Trophoblast cell (in vitro differentiated cells and primary cell): Measurements from ENCODE around the gene PTGFR.

Source experiments
- DNase-seq, 2 donors: peaks; one replicate each; pipeline ENCODE4 v3.0.0-alpha.2; 2016
- H2AFZ ChIP-seq: 2 replicates; pipeline ENCODE4 v1.6.1; 2013; ENCODE audit warnings: low read length, moderate library complexity, mild to moderate bottlenecking; ENCODE audit not compliant: insufficient read depth, poor library complexity
- H2AK5ac ChIP-seq: 2 replicates; pipeline ENCODE4 v1.6.1; 2013; ENCODE audit warnings: mild to moderate bottlenecking, low read length
- H2BK120ac ChIP-seq: 2 replicates; pipeline ENCODE4 v1.6.1; 2013; ENCODE audit warnings: low read length, mild to moderate bottlenecking, moderate library complexity; ENCODE audit not compliant: insufficient read depth, poor library complexity
- H2BK12ac ChIP-seq: 2 replicates; pipeline ENCODE4 v1.6.1; 2013; ENCODE audit warnings: mild to moderate bottlenecking, low read length, moderate library complexity
- H2BK5ac ChIP-seq: 2 replicates; pipeline ENCODE4 v1.6.1; 2013; ENCODE audit warnings: low read length, low read depth, moderate library complexity, mild to moderate bottlenecking; ENCODE audit not compliant: poor library complexity
- H3K14ac ChIP-seq: 2 replicates; pipeline ENCODE4 v1.6.1; 2013; ENCODE audit warnings: mild to moderate bottlenecking, low read length
- H3K18ac ChIP-seq: 2 replicates; pipeline ENCODE4 v1.6.1; 2013; ENCODE audit warnings: mild to moderate bottlenecking, low read length
- H3K23ac ChIP-seq: 2 replicates; pipeline ENCODE4 v1.6.1; 2013; ENCODE audit warnings: low read length
- H3K27ac ChIP-seq: 2 replicates; pipeline ENCODE4 v1.5.1; 2013; ENCODE audit warnings: low read depth, mild to moderate bottlenecking, inconsistent platforms, low read length, moderate library complexity
- H3K27me3 ChIP-seq: 2 replicates; pipeline ENCODE4 v1.6.1; 2013; ENCODE audit warnings: inconsistent platforms, mild to moderate bottlenecking, low read length, moderate library complexity; ENCODE audit not compliant: insufficient read depth
- H3K36me3 ChIP-seq, 2 experiments: 1 replicate in 1 of 2; 2 replicates in 1 of 2; pipeline ENCODE4 v1.6.1; 2013; ENCODE audit warnings: low read length in 2 of 2, mild to moderate bottlenecking in 2 of 2, moderate library complexity in 1 of 2; ENCODE audit not compliant: insufficient read depth in 2 of 2, control insufficient read depth in 1 of 2
- H3K4ac ChIP-seq: 2 replicates; pipeline ENCODE4 v1.6.1; 2013; ENCODE audit warnings: low read depth, mild to moderate bottlenecking, low read length, moderate library complexity
- H3K4me1 ChIP-seq, 2 experiments: 1 replicate in 1 of 2; 2 replicates in 1 of 2; pipeline ENCODE4 v1.6.1; 2013; ENCODE audit warnings: low read length in 2 of 2, mild to moderate bottlenecking in 2 of 2, moderate library complexity in 1 of 2; ENCODE audit not compliant: insufficient read depth in 2 of 2, control insufficient read depth in 1 of 2
- H3K4me2 ChIP-seq: 2 replicates; pipeline ENCODE4 v1.6.1; 2013; ENCODE audit warnings: inconsistent platforms, mild to moderate bottlenecking, low read length, moderate library complexity
- H3K4me3 ChIP-seq: 2 replicates; pipeline ENCODE4 v1.5.1; 2013; ENCODE audit warnings: mild to moderate bottlenecking, low read depth, low read length, inconsistent platforms
- H3K79me1 ChIP-seq: one replicate; pipeline ENCODE4 v1.6.1; 2013; ENCODE audit warnings: low read length
- H3K79me2 ChIP-seq: 2 replicates; pipeline ENCODE4 v1.6.1; 2013; ENCODE audit warnings: low read length, mild to moderate bottlenecking; ENCODE audit not compliant: control insufficient read depth, insufficient read depth, poor library complexity
- H3K9ac ChIP-seq: 2 replicates; pipeline ENCODE4 v1.6.1; 2013; ENCODE audit warnings: mild to moderate bottlenecking, low read length
- H3K9me3 ChIP-seq: 2 replicates; pipeline ENCODE4 v1.6.1; 2013; ENCODE audit warnings: low read depth, mild to moderate bottlenecking, control low read depth, inconsistent platforms, low read length; ENCODE audit not compliant: insufficient read depth
- H4K12ac ChIP-seq: 2 replicates; pipeline ENCODE4 v1.6.1; 2013; ENCODE audit warnings: low read depth, mild to moderate bottlenecking, low read length, moderate library complexity
- H4K8ac ChIP-seq: 2 replicates; pipeline ENCODE4 v1.6.1; 2013; ENCODE audit warnings: low read depth, mild to moderate bottlenecking, low read length, moderate library complexity
- H4K91ac ChIP-seq: one replicate; pipeline ENCODE4 v1.6.1; 2013; ENCODE audit warnings: low read depth, mild to moderate bottlenecking, low read length, moderate library complexity
- WGBS: extraction: QIAGEN DNeasy Blood & Tissue Kit; methylation state at CpG from one replicate; pipeline ENCODE4 v1.1.7; 2013; ENCODE audit warnings: missing lambda C conversion rate; ENCODE audit not compliant: insufficient read length, insufficient coverage; ENCODE audit errors: extremely low coverage; 5-methylcytosine and 5-hydroxymethylcytosine counted together

Gene PTGFR

DNA sequence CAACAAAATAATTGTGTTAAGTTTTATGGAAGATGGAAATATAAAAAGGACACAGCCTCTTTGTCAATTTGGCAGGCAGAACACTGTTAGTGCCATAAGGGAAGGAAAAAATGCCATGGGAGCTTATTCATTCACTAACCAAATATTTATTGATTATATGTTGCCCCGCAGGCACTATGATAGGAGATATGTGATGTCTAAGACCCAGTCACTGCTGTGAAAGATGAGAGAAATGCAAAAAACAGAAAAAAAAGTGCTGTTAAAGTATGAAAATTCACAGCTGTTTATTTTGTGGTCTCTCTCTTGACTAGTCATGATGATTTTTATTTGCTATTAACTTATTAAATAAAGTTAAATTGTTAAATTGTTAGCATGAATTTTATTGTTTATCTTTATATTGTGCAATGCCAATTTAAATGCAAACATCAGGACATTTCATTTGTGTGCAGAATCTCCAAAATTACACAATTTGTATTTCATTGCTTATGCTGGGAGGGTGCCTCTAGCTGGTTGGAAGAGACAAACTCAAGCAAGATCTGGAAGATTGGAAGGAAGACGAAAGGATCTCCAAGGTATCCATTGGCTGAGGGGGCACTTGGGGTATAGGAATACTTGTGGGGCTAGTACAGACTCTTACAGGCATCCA is 17.8 kb upstream of the PTGFR start:
- Histone ChIP-seq H4K91ac (no peak overlapping the region), H3K27ac (no peak overlapping the region), H2BK5ac (no peak overlapping the region), H2BK120ac (no peak overlapping the region), H3K14ac (no peak overlapping the region), H3K27me3 (no peaks in the 10 kb centered on the region), H3K4me2 (no peak overlapping the region), H3K4me3 (no peak overlapping the region), H3K36me3 (no peaks in the 10 kb centered on the region), H2AK5ac (no peak overlapping the region), H2AFZ (no peak overlapping the region), H3K9me3 (peaks cover 2% of the 10 kb centered on the region), H2BK12ac (no peak overlapping the region), H3K9ac (no peak overlapping the region), H3K18ac (no peak overlapping the region), H3K79me1 (no peaks in the 10 kb centered on the region), H3K79me2 (no peaks in the 10 kb centered on the region), H3K23ac (no peak overlapping the region), H4K12ac (no peak overlapping the region), H3K4ac (no peak overlapping the region), H3K4me1 (no peaks in the 10 kb centered on the region), H4K8ac (no peak overlapping the region)
- WGBS = no CpG with 5 or more reads among the region's 2 CpGs
- DNase-seq = no peak

DNA sequence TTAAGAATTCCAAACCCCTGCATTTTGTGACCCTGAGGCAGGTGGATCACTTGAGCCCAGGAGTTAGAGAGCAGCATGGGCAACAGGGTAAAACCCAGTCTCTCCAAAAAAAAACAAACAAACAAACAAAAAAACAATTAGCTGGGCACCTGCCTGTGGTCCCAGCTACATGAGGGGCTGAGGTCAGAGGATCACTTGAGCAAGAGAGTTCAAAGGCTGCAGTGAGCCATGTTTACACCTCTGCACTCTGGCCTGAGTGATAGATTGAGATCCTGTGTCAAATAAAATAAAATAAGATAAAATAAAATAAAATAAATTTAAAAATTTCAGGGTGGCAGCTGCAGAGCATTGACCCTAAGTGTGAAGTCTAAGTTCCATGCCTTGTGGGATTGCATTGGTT is 16.7 kb upstream of the PTGFR start:
- Histone ChIP-seq H3K14ac (no peak overlapping the region), H2BK120ac (no peak overlapping the region), H3K36me3 (no peaks in the 10 kb centered on the region), H3K4me2 (no peak overlapping the region), H2BK12ac (no peak overlapping the region), H3K4me1 (no peaks in the 10 kb centered on the region), H4K8ac (no peak overlapping the region), H3K4ac (no peak overlapping the region), H2BK5ac (no peak overlapping the region), H3K27me3 (no peaks in the 10 kb centered on the region), H3K9me3 (peaks cover 2% of the 10 kb centered on the region), H3K9ac (no peak overlapping the region), H3K23ac (no peak overlapping the region), H3K4me3 (no peak overlapping the region), H4K12ac (no peak overlapping the region), H3K79me1 (no peaks in the 10 kb centered on the region), H3K79me2 (no peaks in the 10 kb centered on the region), H4K91ac (no peak overlapping the region), H3K18ac (no peak overlapping the region), H3K27ac (no peak overlapping the region), H2AK5ac (no peak overlapping the region), H2AFZ (no peak overlapping the region)
- no peak for DNase-seq

GRCh38 chr1:78475888-78476610 is 14.7 kb upstream of the PTGFR start:
- Histone ChIP-seq H3K14ac (no peak overlapping the region), H3K9me3 (peaks cover 2% of the 10 kb centered on the region), H3K9ac (no peak overlapping the region), H2BK12ac (no peak overlapping the region), H3K27ac (no peak overlapping the region), H2BK120ac (no peak overlapping the region), H4K91ac (no peak overlapping the region), H3K4me1 (no peaks in the 10 kb centered on the region), H4K12ac (no peak overlapping the region), H3K79me1 (no peaks in the 10 kb centered on the region), H2BK5ac (no peak overlapping the region), H3K4me2 (no peak overlapping the region), H3K18ac (no peak overlapping the region), H3K27me3 (no peaks in the 10 kb centered on the region), H3K4ac (no peak overlapping the region), H2AFZ (no peak overlapping the region), H3K36me3 (no peaks in the 10 kb centered on the region), H4K8ac (no peak overlapping the region), H3K23ac (no peak overlapping the region), H2AK5ac (no peak overlapping the region), H3K79me2 (no peaks in the 10 kb centered on the region), H3K4me3 (no peak overlapping the region)
- WGBS = no CpG with 5 or more reads among the region's 4 CpGs
- no peak for DNase-seq

GRCh38 chr1:78483903-78484302 is 6.9 kb upstream of the PTGFR start:
- no CpG with 5 or more reads among the region's 6 CpGs for WGBS

More at GRCh38 chr1:78483903-78484302, 6.9 kb upstream of the PTGFR start:
- no peak overlapping the region for H3K18ac ChIP-seq
- peaks cover 3% of the 10 kb centered on the region for H3K9me3 ChIP-seq
- H2BK12ac ChIP-seq = no peak overlapping the region
- H2AFZ ChIP-seq = no peak overlapping the region
- no peak overlapping the region for H4K8ac ChIP-seq
- no peak overlapping the region for H4K91ac ChIP-seq
- no peak overlapping the region for H2BK5ac ChIP-seq
- H3K27ac ChIP-seq = no peak overlapping the region
- H2BK120ac ChIP-seq = no peak overlapping the region
- H3K9ac ChIP-seq = no peak overlapping the region
- no peak for DNase-seq
- no peak overlapping the region for H2AK5ac ChIP-seq
- H3K4me1 ChIP-seq = peaks cover 0 to 3% of the 10 kb centered on the region in 2 experiments
- H3K36me3 ChIP-seq = no peaks in the 10 kb centered on the region
- H3K79me1 ChIP-seq = no peaks in the 10 kb centered on the region
- H3K27me3 ChIP-seq = no peaks in the 10 kb centered on the region
- H3K23ac ChIP-seq = no peak overlapping the region
- H4K12ac ChIP-seq = no peak overlapping the region
- no peak overlapping the region for H3K4ac ChIP-seq
- no peaks in the 10 kb centered on the region for H3K79me2 ChIP-seq
- H3K14ac ChIP-seq = no peak overlapping the region
- H3K4me3 ChIP-seq = no peak overlapping the region
- H3K4me2 ChIP-seq = no peak overlapping the region
